ENCODE measurements around the gene FRYL.

The FRYL gene

DNA sequence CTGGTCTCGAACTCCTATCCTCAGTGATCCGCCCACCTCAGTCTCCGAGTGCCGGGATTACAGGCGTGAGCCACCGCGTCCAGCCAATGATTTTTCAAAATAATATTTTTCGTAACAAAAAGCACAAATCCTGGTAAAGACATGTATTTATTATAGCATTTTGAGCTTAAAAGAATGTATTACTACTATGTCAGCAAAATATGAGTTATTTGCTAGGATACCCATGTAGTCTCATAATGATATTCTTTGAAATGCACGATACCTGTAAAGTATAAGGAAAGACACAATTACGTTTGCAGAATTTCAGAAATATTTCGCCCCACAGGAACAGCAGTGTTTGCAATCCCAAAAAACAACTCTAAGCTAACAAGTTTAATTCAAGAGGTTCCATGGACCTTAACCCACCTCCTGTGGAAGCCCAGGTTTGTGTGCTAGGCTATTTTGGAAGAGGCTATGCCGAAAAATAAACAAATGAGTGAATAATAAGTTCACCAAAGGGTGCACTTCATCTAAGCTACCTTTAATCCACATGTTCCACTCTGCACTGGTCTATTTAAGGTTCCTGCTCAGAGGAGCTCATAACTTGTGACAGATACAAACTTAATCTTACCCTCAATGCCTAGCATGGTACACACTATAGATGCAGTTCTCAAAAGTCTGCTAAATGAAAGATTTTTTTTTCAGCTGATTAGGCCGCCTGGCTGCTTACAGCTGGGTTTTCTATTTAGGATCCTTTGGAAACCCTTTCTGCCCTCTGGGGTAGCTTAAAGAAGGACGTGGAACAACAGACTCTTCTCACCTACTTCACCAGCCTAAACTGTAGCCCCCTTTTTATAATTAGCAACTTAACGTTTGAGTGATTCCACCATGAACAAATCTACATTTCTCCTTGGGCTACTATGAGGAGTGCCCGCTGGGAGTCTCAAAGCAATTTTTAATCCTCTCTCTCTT, 5.0 kb downstream of the FRYL start:
- H3K4me3 ChIP-seq (ENCODE audit: low read depth, low read length), result no peak overlapping the region
- H3K9me3 ChIP-seq (ENCODE audit: control insufficient read depth, low read length), result no peaks in the 10 kb centered on the region
- no peak overlapping the region for H3K27ac ChIP-seq
- no peaks in the 10 kb centered on the region for H3K36me3 ChIP-seq (ENCODE audit: control insufficient read depth, insufficient read depth, low read length)
- no peak overlapping the region for H3K4me2 ChIP-seq (ENCODE audit: low read length)
- peaks cover 25% of the 10 kb centered on the region for H3K79me2 ChIP-seq
- H3K4me1 ChIP-seq, result peaks cover 5% of the 10 kb centered on the region
- no peak overlapping the region for H3K9ac ChIP-seq
- no peak overlapping the region for H2AFZ ChIP-seq
- H3K27me3 ChIP-seq (ENCODE audit: control insufficient read depth, insufficient read depth, low read length), result no peaks in the 10 kb centered on the region
- TF ChIP-seq, protein P1, sequence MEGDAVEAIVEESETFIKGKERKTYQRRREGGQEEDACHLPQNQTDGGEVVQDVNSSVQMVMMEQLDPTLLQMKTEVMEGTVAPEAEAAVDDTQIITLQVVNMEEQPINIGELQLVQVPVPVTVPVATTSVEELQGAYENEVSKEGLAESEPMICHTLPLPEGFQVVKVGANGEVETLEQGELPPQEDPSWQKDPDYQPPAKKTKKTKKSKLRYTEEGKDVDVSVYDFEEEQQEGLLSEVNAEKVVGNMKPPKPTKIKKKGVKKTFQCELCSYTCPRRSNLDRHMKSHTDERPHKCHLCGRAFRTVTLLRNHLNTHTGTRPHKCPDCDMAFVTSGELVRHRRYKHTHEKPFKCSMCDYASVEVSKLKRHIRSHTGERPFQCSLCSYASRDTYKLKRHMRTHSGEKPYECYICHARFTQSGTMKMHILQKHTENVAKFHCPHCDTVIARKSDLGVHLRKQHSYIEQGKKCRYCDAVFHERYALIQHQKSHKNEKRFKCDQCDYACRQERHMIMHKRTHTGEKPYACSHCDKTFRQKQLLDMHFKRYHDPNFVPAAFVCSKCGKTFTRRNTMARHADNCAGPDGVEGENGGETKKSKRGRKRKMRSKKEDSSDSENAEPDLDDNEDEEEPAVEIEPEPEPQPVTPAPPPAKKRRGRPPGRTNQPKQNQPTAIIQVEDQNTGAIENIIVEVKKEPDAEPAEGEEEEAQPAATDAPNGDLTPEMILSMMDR (IDR thresholded peaks at IDR 0.05), result no peak

DNA sequence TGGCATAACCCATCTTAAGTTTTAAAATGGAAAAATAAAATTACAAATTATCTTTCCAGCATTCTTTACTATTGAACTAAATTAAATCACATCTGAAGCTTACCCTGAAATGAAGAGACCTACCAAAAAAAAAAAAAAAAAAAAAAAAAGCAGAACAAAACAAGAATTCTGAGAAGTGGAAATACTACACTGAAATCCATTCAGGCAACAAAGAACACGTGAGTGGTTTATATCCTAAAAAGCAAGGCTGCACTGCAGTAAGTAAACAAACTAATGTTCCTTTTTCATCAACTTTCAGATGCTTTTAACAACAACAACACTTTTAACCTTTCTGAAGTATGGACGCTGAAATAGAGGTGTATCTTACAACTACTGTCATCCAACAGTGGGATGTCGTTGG, 7.5 kb downstream of the FRYL start:
- Histone ChIP-seq H3K9me3 (ENCODE audit: control insufficient read depth, low read length) (no peaks in the 10 kb centered on the region), H3K4me2 (ENCODE audit: low read length) (no peak overlapping the region), H3K27ac (no peak overlapping the region), H3K36me3 (ENCODE audit: control insufficient read depth, insufficient read depth, low read length) (no peaks in the 10 kb centered on the region), H3K79me2 (peaks cover 45% of the 10 kb centered on the region), H2AFZ (no peak overlapping the region), H3K9ac (no peak overlapping the region), H3K4me1 (peaks cover 5% of the 10 kb centered on the region), H3K27me3 (ENCODE audit: control insufficient read depth, insufficient read depth, low read length) (no peaks in the 10 kb centered on the region), H3K4me3 (ENCODE audit: low read depth, low read length) (no peak overlapping the region)
- TF ChIP-seq, protein P1 (IDR thresholded peaks at IDR 0.05), result no peak

DNA sequence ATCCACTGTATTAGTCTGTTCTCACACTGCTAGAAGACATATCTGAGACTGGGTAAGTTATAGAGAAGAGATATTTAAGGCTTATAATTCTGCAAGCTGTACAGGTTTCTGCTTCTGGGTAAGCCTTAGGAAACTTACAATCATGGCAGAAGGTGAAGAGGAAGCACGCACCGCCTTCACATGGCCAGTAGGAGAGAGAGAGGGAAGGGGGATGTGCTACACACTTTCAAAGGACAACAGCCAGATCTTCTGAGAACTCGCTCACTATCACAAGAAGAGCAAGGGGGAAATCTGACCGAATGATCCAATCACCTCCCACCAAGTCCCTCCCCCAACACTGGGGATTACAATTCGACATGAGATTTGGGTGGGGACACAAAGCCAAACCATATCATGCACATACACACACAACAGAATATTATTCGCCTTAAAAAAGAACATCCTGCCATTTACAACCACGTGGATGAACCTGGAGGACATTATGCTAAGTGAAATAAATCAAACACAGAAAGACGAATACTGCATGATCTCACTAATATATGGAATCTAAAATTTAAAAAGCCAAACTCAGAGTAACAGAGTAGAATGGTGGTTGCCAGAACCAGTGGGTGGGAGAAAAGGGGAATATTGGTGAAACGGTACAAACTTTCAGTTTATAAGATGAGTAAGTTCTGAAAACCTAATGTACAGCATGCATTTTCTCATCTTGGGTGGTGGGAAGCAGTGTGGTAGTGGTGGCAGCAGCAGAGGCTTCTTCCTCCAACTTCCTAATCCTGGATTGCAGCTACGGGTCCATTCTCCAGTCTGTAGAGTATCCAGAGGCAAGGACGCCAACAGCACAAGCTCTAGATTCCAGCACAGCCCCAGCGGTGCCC, 12.8 kb downstream of the FRYL start:
- no peaks in the 10 kb centered on the region for H3K36me3 ChIP-seq (ENCODE audit: control insufficient read depth, insufficient read depth, low read length)
- no peak overlapping the region for H3K27ac ChIP-seq
- no peaks in the 10 kb centered on the region for H3K9me3 ChIP-seq (ENCODE audit: control insufficient read depth, low read length)
- no peak overlapping the region for H3K9ac ChIP-seq
- H3K4me3 ChIP-seq (ENCODE audit: low read depth, low read length), result no peak overlapping the region
- no peaks in the 10 kb centered on the region for H3K4me1 ChIP-seq
- peaks cover 56% of the 10 kb centered on the region for H3K79me2 ChIP-seq
- H3K27me3 ChIP-seq (ENCODE audit: control insufficient read depth, insufficient read depth, low read length), result no peaks in the 10 kb centered on the region
- H3K4me2 ChIP-seq (ENCODE audit: low read length), result no peak overlapping the region
- TF ChIP-seq, protein P1 (IDR thresholded peaks at IDR 0.05), result no peak
- no peak overlapping the region for H2AFZ ChIP-seq

DNA sequence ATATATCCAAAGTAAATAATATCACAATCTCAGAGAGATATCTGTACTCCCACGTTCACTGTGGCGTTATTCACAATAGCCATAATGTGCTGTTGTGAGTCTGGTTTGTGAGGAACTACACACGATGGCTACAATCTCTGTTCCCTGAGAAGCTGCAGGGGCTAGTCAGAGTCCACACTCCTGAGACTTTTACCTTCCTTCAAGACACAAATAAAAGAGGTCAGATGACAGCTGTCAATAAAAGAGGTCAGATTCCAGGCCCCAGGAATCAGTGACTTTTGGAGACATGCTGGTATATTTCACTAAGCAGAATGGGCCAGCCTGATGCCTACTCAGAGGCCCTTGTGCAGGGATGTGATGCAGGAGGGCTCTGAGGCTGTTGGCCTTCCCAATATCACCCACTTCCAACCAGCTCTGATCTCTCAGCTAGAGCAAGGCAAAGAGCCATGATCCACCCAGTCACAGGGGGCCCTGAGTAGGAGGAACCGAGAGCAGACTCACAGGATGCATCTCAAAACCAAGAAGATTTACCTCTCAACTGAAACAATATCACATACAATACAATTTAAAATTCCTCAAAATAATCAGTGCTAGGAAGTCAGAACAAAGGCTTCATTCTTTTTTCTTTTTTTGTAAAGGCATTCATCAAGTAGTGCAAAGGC, 13.8 kb downstream of the FRYL start:
- no peaks in the 10 kb centered on the region for H3K9me3 ChIP-seq (ENCODE audit: control insufficient read depth, low read length)
- no peak overlapping the region for H3K27ac ChIP-seq
- H2AFZ ChIP-seq, result no peak overlapping the region
- TF ChIP-seq, protein P1 (IDR thresholded peaks at IDR 0.05), result no peak
- no peak overlapping the region for H3K4me3 ChIP-seq (ENCODE audit: low read depth, low read length)
- H3K36me3 ChIP-seq (ENCODE audit: control insufficient read depth, insufficient read depth, low read length), result no peaks in the 10 kb centered on the region
- no peaks in the 10 kb centered on the region for H3K27me3 ChIP-seq (ENCODE audit: control insufficient read depth, insufficient read depth, low read length)
- no peak overlapping the region for H3K9ac ChIP-seq
- peaks cover 56% of the 10 kb centered on the region for H3K79me2 ChIP-seq
- peaks cover 5% of the 10 kb centered on the region for H3K4me1 ChIP-seq
- no peak overlapping the region for H3K4me2 ChIP-seq (ENCODE audit: low read length)
